SK-N-MC (cell line): Measurements from ENCODE around the gene ACADSB.

Experiments used
- EZH2 ChIP-seq: fragments of 200-600 bp; sonication (generic); IDR thresholded peaks from one replicate; pipeline ENCODE4 v1.6.1; 2017; ENCODE audit warnings: antibody characterized with exemption
- POLR2AphosphoS5 ChIP-seq: IDR thresholded peaks from 2 replicates; pipeline ENCODE4 v1.6.1; 2012; ENCODE audit warnings: mild to moderate bottlenecking, low read depth, low read length, borderline replicate concordance

- TF ChIP-seq POLR2AphosphoS5 (no peak), EZH2 (no peak)
Measured at GRCh38 chr10:122983898-122984297, 24.9 kb upstream of the ACADSB start.
